GM12864 (cell line): ENCODE results near the gene DCP1B.

ENCODE experiments used
- DNase-seq: peaks from one replicate; pipeline ENCODE4 v3.0.0-alpha.2; 2011; ENCODE audit warnings: low read depth
- H3K4me3 ChIP-seq: 2 replicates; pipeline ENCODE4 v1.5.1; 2011; ENCODE audit warnings: mild to moderate bottlenecking, low read depth, low read length, control low read depth
- CTCF ChIP-seq: IDR thresholded peaks from 2 replicates; pipeline ENCODE4 v1.5.1; 2011; ENCODE audit warnings: low read depth, mild to moderate bottlenecking, moderate library complexity, low read length, control low read depth, inconsistent platforms; ENCODE audit errors: missing control alignments

DCP1B gene

GRCh38 chr12:2017546-2018337 lies 13.5 kb upstream of the DCP1B start:
- H3K4me3 ChIP-seq, result no peak overlapping the region
- no peak for DNase-seq
- no peak for TF ChIP-seq CTCF

GRCh38 chr12:2016862-2017545 lies 12.7 kb upstream of the DCP1B start:
- TF ChIP-seq CTCF, result no peak
- no peak for DNase-seq
- H3K4me3 ChIP-seq, result no peak overlapping the region

GRCh38 chr12:2014231-2014630 lies 10.0 kb upstream of the DCP1B start:
- no peak overlapping the region for H3K4me3 ChIP-seq
- no peak for TF ChIP-seq CTCF
- DNase-seq, result no peak

- TF ChIP-seq CTCF, result no peak
- H3K4me3 ChIP-seq, result no peak overlapping the region
- no peak for DNase-seq
These were observed 9.4 kb upstream of the DCP1B start for GRCh38 chr12:2013527-2014223.

- no peak for DNase-seq
- H3K4me3 ChIP-seq, result no peak overlapping the region
- TF ChIP-seq CTCF, result no peak
These were observed 8.8 kb upstream of the DCP1B start for GRCh38 chr12:2013086-2013485.

GRCh38 chr12:2011643-2012607 lies 7.7 kb upstream of the DCP1B start:
- no peak for DNase-seq
- no peak overlapping the region for H3K4me3 ChIP-seq
- no peak for TF ChIP-seq CTCF
